HG03045 (cell line): ENCODE measurements around the gene MLIP.
"Not testable (repeated sequence)": the region's sequence is repeated elsewhere in the genome, so short reads cannot be mapped to it uniquely, and the experiment has no call there.

Experiments
- ATAC-seq: cut with Tn5 transposase; IDR thresholded peaks from one replicate; pipeline ENCODE4 v1.9.1; 2021; ENCODE audit warnings: mild to moderate bottlenecking, moderate library complexity; ENCODE audit not compliant: unreplicated experiment

MLIP gene

GRCh38 chr6:54216336-54216735 is 105.1 kb downstream of the MLIP start:
- ATAC-seq: no peak

- ATAC-seq: no peak
Observed at GRCh38 chr6:54217018-54217417, 105.8 kb downstream of the MLIP start.

GRCh38 chr6:54222217-54222616 is 111.0 kb downstream of the MLIP start:
- ATAC-seq: no peak

- no peak for ATAC-seq
Observed at GRCh38 chr6:54232703-54233102, 121.5 kb downstream of the MLIP start.

- no peak for ATAC-seq
Observed at GRCh38 chr6:54234539-54234938, 123.3 kb downstream of the MLIP start.

- ATAC-seq: no peak
Observed at GRCh38 chr6:54236984-54237383, 125.7 kb downstream of the MLIP start.

- ATAC-seq: no peak
Observed at GRCh38 chr6:54238396-54238795, 127.2 kb downstream of the MLIP start.

GRCh38 chr6:54243699-54244098 is 132.5 kb downstream of the MLIP start:
- no peak for ATAC-seq

- no peak for ATAC-seq
Observed at GRCh38 chr6:54244430-54244829, 133.2 kb downstream of the MLIP start.

GRCh38 chr6:54245265-54245664 is 134.0 kb downstream of the MLIP start:
- ATAC-seq: no peak

GRCh38 chr6:54248319-54248718 is 137.1 kb downstream of the MLIP start:
- no peak for ATAC-seq

GRCh38 chr6:54248994-54249393 is 137.8 kb downstream of the MLIP start:
- no peak for ATAC-seq

- not testable (repeated sequence) for ATAC-seq
Observed at GRCh38 chr6:54249812-54250211, 138.6 kb downstream of the MLIP start.

- no peak for ATAC-seq
Observed at GRCh38 chr6:54252496-54252895, 141.3 kb downstream of the MLIP start.

GRCh38 chr6:54252916-54253315 is 141.7 kb downstream of the MLIP start:
- no peak for ATAC-seq

GRCh38 chr6:54254886-54255285 is 143.6 kb downstream of the MLIP start:
- ATAC-seq: no peak

- ATAC-seq: no peak
Observed at GRCh38 chr6:54255886-54256285, 144.6 kb downstream of the MLIP start.

GRCh38 chr6:54260025-54260424 is 148.8 kb downstream of the MLIP start:
- no peak for ATAC-seq

- ATAC-seq: no peak
Observed at GRCh38 chr6:54262499-54262898, 151.3 kb downstream of the MLIP start.

- ATAC-seq: no peak
Observed at GRCh38 chr6:54262971-54263370, 151.7 kb downstream of the MLIP start.

- ATAC-seq: no peak
Observed at GRCh38 chr6:54264581-54265272, 153.5 kb downstream of the MLIP start.

- ATAC-seq: no peak
Observed at GRCh38 chr6:54266400-54266923, 155.2 kb downstream of the MLIP start.

GRCh38 chr6:54267798-54268197 is 156.6 kb downstream of the MLIP start:
- ATAC-seq: no peak
